ENCODE data around the gene MAGI1. TPM values are rescaled to one million over a fixed set of nuclear protein-coding genes. Genes with fewer than 3 reads are reported as not detected.

Gene MAGI1
- polyA plus RNA-seq, 3 donors = not detected

GRCh38 chr3:65776494-65776893 lies 262.2 kb downstream of the MAGI1 start:
- Histone ChIP-seq H3K4me1 (ENCODE audit: control insufficient read depth in 1 of 2, insufficient read depth in 2 of 2, low read length in 2 of 2) (no peaks in the 10 kb centered on the region), H3K36me3 (replicated peaks in 1 of 2; ENCODE audit: control insufficient read depth in 1 of 2, insufficient read depth in 2 of 2, low read length in 2 of 2) (no peaks in the 10 kb centered on the region), H3K9me3 (replicated peaks in 1 of 2; ENCODE audit: control insufficient read depth in 1 of 2, insufficient read depth in 1 of 2, low read length in 2 of 2) (no peaks in the 10 kb centered on the region), H3K9ac (ENCODE audit: insufficient read depth, low read length, poor library complexity, severe bottlenecking) (no peak overlapping the region), H3K4me2 (replicated peaks; ENCODE audit: extremely low read depth, low read length, poor library complexity, severe bottlenecking) (no peak overlapping the region), H3K4me3 (replicated peaks in 1 of 3; ENCODE audit: low read depth in 2 of 3, low read length in 3 of 3) (no peak overlapping the region), H3K27me3 (ENCODE audit: control insufficient read depth in 2 of 2, insufficient read depth in 2 of 2, low read length in 2 of 2) (no peaks in the 10 kb centered on the region), H2AFZ (ENCODE audit: insufficient read depth, low read depth, low read length, poor library complexity, severe bottlenecking) (no peak overlapping the region), H3K79me2 (ENCODE audit: insufficient read depth, low read length) (no peaks in the 10 kb centered on the region), H4K20me1 (ENCODE audit: insufficient read depth, low read length) (no peaks in the 10 kb centered on the region), H3K27ac (ENCODE audit: low read depth in 1 of 2, low read length in 2 of 2) (no peak overlapping the region)
- intact Hi-C loops (cut with micrococcal nuclease) = no loop called here
- WGBS (ENCODE audit: insufficient coverage) = 72% methylated on average over 5 of the region's 6 CpGs
- DNase-seq = no peak
- Mint-ChIP-seq H3K9me3 (peaks cover 0 to 2% (median 0%) of the 10 kb centered on the region in 7 donors), H3K36me3 (no peaks in the 10 kb centered on the region), H3K4me3 (no peak overlapping the region), H3K4me1 (no peaks in the 10 kb centered on the region), H3K27ac (no peak overlapping the region), H3K27me3 (ENCODE audit: low read depth in 3 of 3) (peaks cover 0 to 3% (median 1%) of the 10 kb centered on the region in 3 donors)
- TF ChIP-seq, protein P1, sequence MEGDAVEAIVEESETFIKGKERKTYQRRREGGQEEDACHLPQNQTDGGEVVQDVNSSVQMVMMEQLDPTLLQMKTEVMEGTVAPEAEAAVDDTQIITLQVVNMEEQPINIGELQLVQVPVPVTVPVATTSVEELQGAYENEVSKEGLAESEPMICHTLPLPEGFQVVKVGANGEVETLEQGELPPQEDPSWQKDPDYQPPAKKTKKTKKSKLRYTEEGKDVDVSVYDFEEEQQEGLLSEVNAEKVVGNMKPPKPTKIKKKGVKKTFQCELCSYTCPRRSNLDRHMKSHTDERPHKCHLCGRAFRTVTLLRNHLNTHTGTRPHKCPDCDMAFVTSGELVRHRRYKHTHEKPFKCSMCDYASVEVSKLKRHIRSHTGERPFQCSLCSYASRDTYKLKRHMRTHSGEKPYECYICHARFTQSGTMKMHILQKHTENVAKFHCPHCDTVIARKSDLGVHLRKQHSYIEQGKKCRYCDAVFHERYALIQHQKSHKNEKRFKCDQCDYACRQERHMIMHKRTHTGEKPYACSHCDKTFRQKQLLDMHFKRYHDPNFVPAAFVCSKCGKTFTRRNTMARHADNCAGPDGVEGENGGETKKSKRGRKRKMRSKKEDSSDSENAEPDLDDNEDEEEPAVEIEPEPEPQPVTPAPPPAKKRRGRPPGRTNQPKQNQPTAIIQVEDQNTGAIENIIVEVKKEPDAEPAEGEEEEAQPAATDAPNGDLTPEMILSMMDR (IDR thresholded peaks at IDR 0.05) = no peak

DNA sequence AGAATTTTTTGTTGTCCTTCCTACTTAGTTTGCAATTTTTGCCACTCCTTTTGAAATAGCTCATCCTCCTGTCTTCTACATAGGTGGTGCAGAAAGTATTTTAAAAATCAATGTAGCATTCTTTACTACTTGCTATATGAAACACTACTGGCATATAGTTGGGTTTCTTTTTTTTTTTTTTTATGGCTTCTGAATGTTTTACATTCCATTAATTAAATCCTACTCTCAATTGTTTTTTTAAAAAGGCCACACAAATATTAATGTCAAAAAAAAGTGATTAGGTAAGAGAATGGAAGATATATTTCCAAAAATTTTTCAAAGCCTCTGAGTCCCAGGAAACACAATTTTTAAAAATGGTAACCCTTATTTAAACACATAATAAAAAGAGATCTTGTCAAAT lies 262.6 kb downstream of the MAGI1 start:
- Histone ChIP-seq H3K9me3 (replicated peaks in 1 of 2; ENCODE audit: control insufficient read depth in 1 of 2, insufficient read depth in 1 of 2, low read length in 2 of 2) (no peaks in the 10 kb centered on the region), H3K27me3 (ENCODE audit: control insufficient read depth in 2 of 2, insufficient read depth in 2 of 2, low read length in 2 of 2) (no peaks in the 10 kb centered on the region), H3K4me2 (replicated peaks; ENCODE audit: extremely low read depth, low read length, poor library complexity, severe bottlenecking) (no peak overlapping the region), H3K36me3 (replicated peaks in 1 of 2; ENCODE audit: control insufficient read depth in 1 of 2, insufficient read depth in 2 of 2, low read length in 2 of 2) (no peaks in the 10 kb centered on the region), H2AFZ (ENCODE audit: insufficient read depth, low read depth, low read length, poor library complexity, severe bottlenecking) (no peak overlapping the region), H3K27ac (ENCODE audit: low read depth in 1 of 2, low read length in 2 of 2) (no peak overlapping the region), H3K79me2 (ENCODE audit: insufficient read depth, low read length) (no peaks in the 10 kb centered on the region), H3K4me1 (ENCODE audit: control insufficient read depth in 1 of 2, insufficient read depth in 2 of 2, low read length in 2 of 2) (no peaks in the 10 kb centered on the region), H4K20me1 (ENCODE audit: insufficient read depth, low read length) (no peaks in the 10 kb centered on the region), H3K4me3 (replicated peaks in 1 of 3; ENCODE audit: low read depth in 2 of 3, low read length in 3 of 3) (no peak overlapping the region), H3K9ac (ENCODE audit: insufficient read depth, low read length, poor library complexity, severe bottlenecking) (no peak overlapping the region)
- TF ChIP-seq, protein P1 (IDR thresholded peaks at IDR 0.05) = no peak
- H3K27ac Mint-ChIP-seq = no peak overlapping the region
- no peak overlapping the region for H3K4me3 Mint-ChIP-seq
- H3K4me1 Mint-ChIP-seq = no peaks in the 10 kb centered on the region
- peaks cover 0 to 3% (median 1%) of the 10 kb centered on the region in 3 donors for H3K27me3 Mint-ChIP-seq (ENCODE audit: low read depth in 3 of 3)
- no peak for DNase-seq
- intact Hi-C loops (cut with micrococcal nuclease) = no loop called here
- peaks cover 0 to 2% (median 0%) of the 10 kb centered on the region in 7 donors for H3K9me3 Mint-ChIP-seq
- H3K36me3 Mint-ChIP-seq = no peaks in the 10 kb centered on the region

Measured in CD14-positive monocyte (primary cell).